ENCODE results near the gene CALCB.

CALCB gene

DNA sequence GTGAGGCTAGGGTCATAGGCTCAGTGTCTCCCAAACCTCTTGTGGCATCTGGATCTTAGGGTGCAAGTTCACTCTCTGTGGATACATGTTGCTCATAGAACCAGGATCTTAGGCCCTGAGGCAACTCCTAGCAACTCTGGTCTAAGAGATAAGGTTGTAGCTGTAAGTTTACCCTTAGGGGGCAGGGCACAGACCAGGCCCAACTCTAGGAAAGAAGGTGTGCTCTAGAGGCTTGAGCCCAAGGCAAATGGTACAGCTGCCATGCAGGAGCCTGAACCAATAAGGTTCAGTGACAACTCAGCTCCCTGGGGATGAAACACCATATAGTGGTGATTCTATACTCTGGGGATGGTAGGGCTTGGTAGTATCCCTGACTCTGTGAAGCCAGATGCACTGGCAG lies 17.8 kb downstream of the CALCB start:
- TF ChIP-seq REST (IDR thresholded peaks at IDR 0.05; ENCODE audit: insufficient read depth in 1 of 2, low read depth in 2 of 2, low read length in 2 of 2) (no peak), SIN3A (IDR thresholded peaks at IDR 0.05; ENCODE audit: borderline replicate concordance, insufficient read depth, low read length) (no peak), FOXP2 (optimal IDR thresholded peaks at IDR 0.05; ENCODE audit: borderline replicate concordance, extremely low read depth, extremely low read length, insufficient read depth) (no peak), POLR2AphosphoS5 (IDR thresholded peaks at IDR 0.05; ENCODE audit: low read depth, low read length) (no peak), TAF1 (IDR thresholded peaks at IDR 0.05; ENCODE audit: borderline replicate concordance, insufficient read depth, low read length) (no peak)

GRCh38 chr11:15091625-15092024 lies 18.2 kb downstream of the CALCB start:
- TF ChIP-seq REST (IDR thresholded peaks at IDR 0.05; ENCODE audit: insufficient read depth in 1 of 2, low read depth in 2 of 2, low read length in 2 of 2) (no peak), TAF1 (IDR thresholded peaks at IDR 0.05; ENCODE audit: borderline replicate concordance, insufficient read depth, low read length) (no peak)

DNA sequence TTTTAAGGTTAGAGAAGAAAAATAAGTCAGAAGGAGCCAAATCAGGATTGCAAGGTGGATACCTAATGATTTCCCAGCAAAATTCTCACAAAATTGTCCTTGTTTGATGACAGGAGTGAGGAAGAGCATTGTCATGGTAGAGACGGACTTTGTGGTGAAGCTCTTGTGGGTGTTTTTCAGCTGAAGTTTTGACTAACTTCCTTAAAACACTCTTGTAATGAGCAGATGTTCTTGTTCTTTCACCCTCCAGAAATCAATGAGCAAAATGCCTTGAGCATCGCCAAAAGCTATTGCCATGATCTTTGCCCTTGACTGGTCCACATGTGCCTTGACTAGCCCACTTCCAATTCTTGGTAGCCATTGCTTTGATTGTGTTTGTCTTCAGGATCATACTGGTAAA lies 20.0 kb downstream of the CALCB start:
- no peak for TF ChIP-seq SIN3A (IDR thresholded peaks at IDR 0.05; ENCODE audit: borderline replicate concordance, insufficient read depth, low read length)
- no peak for TF ChIP-seq POLR2AphosphoS5 (IDR thresholded peaks at IDR 0.05; ENCODE audit: low read depth, low read length)
- no peak for TF ChIP-seq REST (IDR thresholded peaks at IDR 0.05; ENCODE audit: insufficient read depth in 1 of 2, low read depth in 2 of 2, low read length in 2 of 2)
- no peak for TF ChIP-seq TAF1 (IDR thresholded peaks at IDR 0.05; ENCODE audit: borderline replicate concordance, insufficient read depth, low read length)
- TF ChIP-seq FOXP2 (optimal IDR thresholded peaks at IDR 0.05; ENCODE audit: borderline replicate concordance, extremely low read depth, extremely low read length, insufficient read depth), result no peak

- TF ChIP-seq TAF1 (IDR thresholded peaks at IDR 0.05; ENCODE audit: borderline replicate concordance, insufficient read depth, low read length) (no peak), REST (IDR thresholded peaks at IDR 0.05; ENCODE audit: insufficient read depth in 1 of 2, low read depth in 2 of 2, low read length in 2 of 2) (no peak)
Observed at GRCh38 chr11:15095736-15096228, 22.4 kb downstream of the CALCB start.

- TF ChIP-seq POLR2AphosphoS5 (IDR thresholded peaks at IDR 0.05; ENCODE audit: low read depth, low read length) (no peak), TAF1 (IDR thresholded peaks at IDR 0.05; ENCODE audit: borderline replicate concordance, insufficient read depth, low read length) (no peak), FOXP2 (optimal IDR thresholded peaks at IDR 0.05; ENCODE audit: borderline replicate concordance, extremely low read depth, extremely low read length, insufficient read depth) (no peak), REST (IDR thresholded peaks at IDR 0.05; ENCODE audit: insufficient read depth in 1 of 2, low read depth in 2 of 2, low read length in 2 of 2) (no peak), SIN3A (IDR thresholded peaks at IDR 0.05; ENCODE audit: borderline replicate concordance, insufficient read depth, low read length) (no peak)
Observed at GRCh38 chr11:15097411-15097810, 24.0 kb downstream of the CALCB start.

All from PFSK-1 (cell line).